HepG2 (cell line): ENCODE measurements around the gene C15orf62. TPM values are rescaled to one million over a fixed set of nuclear protein-coding genes. Genes with fewer than 3 reads are reported as not detected.
A peak's percentile ranks its signal among the peaks of the same experiment; 100 is the strongest.

Experiments used
- DDIT3 ChIP-seq: sonication (generic); formaldehyde crosslinking; IDR thresholded peaks from 2 replicates; pipeline ENCODE4 v1.4.0; 2020; ENCODE audit warnings: mild to moderate bottlenecking, missing genetic modification reagents
- DNMT3B ChIP-seq: conservative IDR thresholded peaks from 2 replicates; pipeline ENCODE4 v1.6.1; 2016; ENCODE audit warnings: missing biosample characterization, control low read depth
- GABPA ChIP-seq, 2 experiments: IDR thresholded peaks; 2 replicates each; pipeline ENCODE4 v1.6.1; 2011 to 2016; ENCODE audit warnings: low read depth in 2 of 2, low read length in 1 of 2, missing biosample characterization in 1 of 2, missing genetic modification characterization in 1 of 2
- GZF1 ChIP-seq: sonication (generic); formaldehyde crosslinking; IDR thresholded peaks from 2 replicates; pipeline ENCODE4 v1.5.1; 2020; ENCODE audit warnings: mild to moderate bottlenecking, missing genetic modification reagents
- MTA3 ChIP-seq: sonication (generic); formaldehyde crosslinking; IDR thresholded peaks from 2 replicates; pipeline ENCODE4 v1.4.0; 2020; ENCODE audit warnings: missing genetic modification reagents
- MTF1 ChIP-seq: sonication (generic); formaldehyde crosslinking; IDR thresholded peaks from 2 replicates; pipeline ENCODE4 v1.5.0; 2020; ENCODE audit warnings: missing genetic modification reagents
- SNAPC4 ChIP-seq: sonication (generic); formaldehyde crosslinking; IDR thresholded peaks from 2 replicates; pipeline ENCODE4 v1.4.0; 2020; ENCODE audit warnings: mild to moderate bottlenecking, missing genetic modification reagents
- SNAPC5 ChIP-seq: sonication (generic); formaldehyde crosslinking; IDR thresholded peaks from 2 replicates; pipeline ENCODE4 v1.8.1; 2023; ENCODE audit warnings: mild to moderate bottlenecking, missing genetic modification reagents, borderline replicate concordance
- TFAP4 ChIP-seq: sonication (generic); IDR thresholded peaks from 2 replicates; pipeline ENCODE4 v1.6.1; 2016; ENCODE audit warnings: low read depth, borderline replicate concordance
- ZBTB43 ChIP-seq: sonication (generic); formaldehyde crosslinking; conservative IDR thresholded peaks from 2 replicates; pipeline ENCODE4 v1.4.0; 2020; ENCODE audit warnings: missing genetic modification reagents
- ZNF326 ChIP-seq: sonication (generic); formaldehyde crosslinking; IDR thresholded peaks from 2 replicates; pipeline ENCODE4 v1.4.0; 2020; ENCODE audit warnings: missing genetic modification reagents, borderline replicate concordance
- ZNF362 ChIP-seq: sonication (generic); formaldehyde crosslinking; IDR thresholded peaks from 2 replicates; pipeline ENCODE4 v1.4.0; 2020; ENCODE audit warnings: missing genetic modification reagents, mild to moderate bottlenecking, borderline replicate concordance
- ZNF414 ChIP-seq: sonication (generic); formaldehyde crosslinking; IDR thresholded peaks from 2 replicates; pipeline ENCODE4 v1.5.0; 2020; ENCODE audit warnings: missing genetic modification reagents
- ZNF543 ChIP-seq: sonication (generic); formaldehyde crosslinking; IDR thresholded peaks from 2 replicates; pipeline ENCODE4 v1.4.0; 2020; ENCODE audit warnings: mild to moderate bottlenecking, missing genetic modification reagents
- ZNF577 ChIP-seq: sonication (generic); formaldehyde crosslinking; IDR thresholded peaks from 2 replicates; pipeline ENCODE4 v1.4.0; 2020; ENCODE audit warnings: mild to moderate bottlenecking, low read depth, missing genetic modification reagents, borderline replicate concordance
- ZNF784 ChIP-seq: sonication (generic); formaldehyde crosslinking; IDR thresholded peaks from 2 replicates; pipeline ENCODE4 v1.5.1; 2020; ENCODE audit warnings: missing genetic modification reagents, mild to moderate bottlenecking, borderline replicate concordance
- polyA plus RNA-seq, 8 experiments: library from polyadenylated mRNA; depleted of rRNA in 3 of 8; stranded (reverse) in 7 of 8; unstranded in 1 of 8; fragments of >200 nt; fragmentation: Illumina TruSeq in 4 of 8; extraction: Trizol in 4 of 8; gene quantifications; 2 replicates each; pipeline versions ENCODE4 v1.2.1 to v1.2.3, GENCODE V29; 2011 to 2016; ENCODE audit warnings: low read depth in 4 of 8, missing spikeins in 1 of 8, mixed read lengths in 1 of 8; ENCODE audit not compliant: insufficient read depth in 1 of 8
- total RNA-seq, 5 experiments: library from RNA; depleted of rRNA; stranded (reverse); fragments of >200 nt; fragmentation: Illumina TruSeq; extraction: Trizol; gene quantifications; 2 replicates each; pipeline ENCODE4 v1.2.3, GENCODE V29; 2016; ENCODE audit warnings: low read depth in 1 of 5

Gene C15orf62
- total and polyA plus RNA-seq, 2 of the 13 experiments (the other 11 are each of a cell fraction or from before 2014, with no cell fraction given): 0.51 to 1.1 TPM

- TF ChIP-seq ZNF362 (CRISPR knock-in tag) (no peak), ZNF543 (CRISPR knock-in tag) (no peak), DDIT3 (CRISPR knock-in tag) (no peak), SNAPC5 (CRISPR knock-in tag) (no peak), SNAPC4 (CRISPR knock-in tag) (no peak), ZNF326 (no peak), TFAP4 (no peak), GZF1 (CRISPR knock-in tag) (no peak), DNMT3B (CRISPR knock-in tag) (no peak), GABPA (IDR thresholded peaks at IDR 0.05; ENCODE audit: low read depth, low read length) (no peak), GABPA (CRISPR knock-in tag; IDR thresholded peaks at IDR 0.05; ENCODE audit: low read depth) (peak; percentile 49), ZNF784 (CRISPR knock-in tag) (no peak), MTF1 (CRISPR knock-in tag) (no peak), ZBTB43 (no peak), MTA3 (CRISPR knock-in tag) (no peak), ZNF577 (CRISPR knock-in tag) (no peak), ZNF414 (no peak)
These were observed 23.6 kb downstream of the C15orf62 start (continued) for GRCh38 chr15:40793216-40793989.
